Adipocyte (in vitro differentiated cells): Measurements from ENCODE around the gene POLE.

ENCODE experiments used
- DNase-seq: peaks from one replicate; pipeline ENCODE4 v3.0.0-alpha.2; 2015; ENCODE audit warnings: low read depth
- H3K27me3 ChIP-seq: replicated peaks from 2 replicates; pipeline ENCODE4 v1.7.0; 2013; ENCODE audit warnings: mild to moderate bottlenecking, low read length, moderate library complexity; ENCODE audit not compliant: control insufficient read depth, insufficient read depth
- H3K36me3 ChIP-seq: 2 replicates; pipeline ENCODE4 v1.7.0; 2013; ENCODE audit warnings: low read length, mild to moderate bottlenecking, moderate library complexity; ENCODE audit not compliant: control insufficient read depth, insufficient read depth, severe bottlenecking
- H3K4me1 ChIP-seq: 2 replicates; pipeline ENCODE4 v1.7.0; 2013; ENCODE audit warnings: mild to moderate bottlenecking, low read length, moderate library complexity; ENCODE audit not compliant: control insufficient read depth, insufficient read depth
- H3K4me3 ChIP-seq: 2 replicates; pipeline ENCODE4 v1.7.0; 2013; ENCODE audit warnings: mild to moderate bottlenecking, low read length, moderate library complexity
- H3K9ac ChIP-seq: 2 replicates; pipeline ENCODE4 v1.7.0; 2013; ENCODE audit warnings: mild to moderate bottlenecking, low read length, moderate library complexity
- H3K9me3 ChIP-seq: 2 replicates; pipeline ENCODE4 v1.7.0; 2013; ENCODE audit warnings: mild to moderate bottlenecking, low read length, moderate library complexity; ENCODE audit not compliant: control insufficient read depth

Gene POLE

GRCh38 chr12:132673288-132674179 is 13.6 kb downstream of the POLE start:
- Histone ChIP-seq H3K9me3 (no peaks in the 10 kb centered on the region), H3K36me3 (peaks cover 55% of the 10 kb centered on the region), H3K27me3 (no peaks in the 10 kb centered on the region), H3K9ac (no peak overlapping the region), H3K4me1 (no peaks in the 10 kb centered on the region), H3K4me3 (no peak overlapping the region)
- no peak for DNase-seq

- H3K27me3 ChIP-seq, result no peaks in the 10 kb centered on the region
- DNase-seq, result no peak
- H3K4me1 ChIP-seq, result no peaks in the 10 kb centered on the region
- no peak overlapping the region for H3K9ac ChIP-seq
- H3K4me3 ChIP-seq, result no peak overlapping the region
- no peaks in the 10 kb centered on the region for H3K9me3 ChIP-seq
- peaks cover 62% of the 10 kb centered on the region for H3K36me3 ChIP-seq
These were observed 14.5 kb downstream of the POLE start for GRCh38 chr12:132672678-132673077.

GRCh38 chr12:132672116-132672515 is 15.0 kb downstream of the POLE start:
- Histone ChIP-seq H3K27me3 (no peaks in the 10 kb centered on the region), H3K4me1 (no peaks in the 10 kb centered on the region), H3K4me3 (no peak overlapping the region), H3K9ac (no peak overlapping the region), H3K9me3 (no peaks in the 10 kb centered on the region), H3K36me3 (peaks cover 62% of the 10 kb centered on the region)
- no peak for DNase-seq

GRCh38 chr12:132669166-132669879 is 17.8 kb downstream of the POLE start:
- H3K4me3 ChIP-seq, result no peak overlapping the region
- H3K9ac ChIP-seq, result no peak overlapping the region
- no peak for DNase-seq
- H3K4me1 ChIP-seq, result no peaks in the 10 kb centered on the region
- H3K36me3 ChIP-seq, result peaks cover 62% of the 10 kb centered on the region
- no peaks in the 10 kb centered on the region for H3K27me3 ChIP-seq
- no peaks in the 10 kb centered on the region for H3K9me3 ChIP-seq

GRCh38 chr12:132668191-132669088 is 18.7 kb downstream of the POLE start:
- Histone ChIP-seq H3K36me3 (peaks cover 70% of the 10 kb centered on the region), H3K9ac (no peak overlapping the region), H3K27me3 (no peaks in the 10 kb centered on the region), H3K4me1 (no peaks in the 10 kb centered on the region), H3K9me3 (no peaks in the 10 kb centered on the region), H3K4me3 (no peak overlapping the region)
- no peak for DNase-seq

- peaks cover 67% of the 10 kb centered on the region for H3K36me3 ChIP-seq
These were observed 21.3 kb downstream of the POLE start for GRCh38 chr12:132665794-132666193.

GRCh38 chr12:132665149-132665491 is 22.0 kb downstream of the POLE start:
- Histone ChIP-seq H3K27me3 (no peaks in the 10 kb centered on the region), H3K36me3 (peaks cover 71% of the 10 kb centered on the region)
- DNase-seq, result no peak

More at GRCh38 chr12:132665794-132666193, 21.3 kb downstream of the POLE start:
- DNase-seq, result no peak
- Histone ChIP-seq H3K4me1 (peaks cover 10% of the 10 kb centered on the region), H3K9ac (no peak overlapping the region), H3K4me3 (no peak overlapping the region), H3K9me3 (no peaks in the 10 kb centered on the region), H3K27me3 (no peaks in the 10 kb centered on the region)

GRCh38 chr12:132664206-132665148 is 22.7 kb downstream of the POLE start:
- peaks cover 75% of the 10 kb centered on the region for H3K36me3 ChIP-seq
- no peak overlapping the region for H3K4me3 ChIP-seq
- no peak overlapping the region for H3K9ac ChIP-seq
- no peak for DNase-seq
- no peaks in the 10 kb centered on the region for H3K27me3 ChIP-seq
- H3K9me3 ChIP-seq, result no peaks in the 10 kb centered on the region
- H3K4me1 ChIP-seq, result peaks cover 10% of the 10 kb centered on the region

More at GRCh38 chr12:132665149-132665491, 22.0 kb downstream of the POLE start:
- no peak overlapping the region for H3K9ac ChIP-seq
- H3K9me3 ChIP-seq, result no peaks in the 10 kb centered on the region
- H3K4me1 ChIP-seq, result peaks cover 10% of the 10 kb centered on the region
- H3K4me3 ChIP-seq, result no peak overlapping the region

GRCh38 chr12:132662901-132663755 is 24.0 kb downstream of the POLE start:
- peaks cover 77% of the 10 kb centered on the region for H3K36me3 ChIP-seq
- no peaks in the 10 kb centered on the region for H3K9me3 ChIP-seq
- no peak overlapping the region for H3K9ac ChIP-seq
- H3K4me1 ChIP-seq, result peaks cover 10% of the 10 kb centered on the region
- no peaks in the 10 kb centered on the region for H3K27me3 ChIP-seq
- DNase-seq, result no peak
- no peak overlapping the region for H3K4me3 ChIP-seq
